Colon (tissue), 2 donors: ENCODE data around the gene FBRSL1.
"Not testable (repeated sequence)": the region's sequence is repeated elsewhere in the genome, so short reads cannot be mapped to it uniquely, and the experiment has no call there.

ENCODE experiments used
- FAIRE-seq: peaks from 2 replicates; lab custom pipeline; 2012; peaks lifted over from hg19 to GRCh38; lab: Jason Lieb, UNC
- donor health status: control.
- donor health status: control.

The FBRSL1 gene

DNA sequence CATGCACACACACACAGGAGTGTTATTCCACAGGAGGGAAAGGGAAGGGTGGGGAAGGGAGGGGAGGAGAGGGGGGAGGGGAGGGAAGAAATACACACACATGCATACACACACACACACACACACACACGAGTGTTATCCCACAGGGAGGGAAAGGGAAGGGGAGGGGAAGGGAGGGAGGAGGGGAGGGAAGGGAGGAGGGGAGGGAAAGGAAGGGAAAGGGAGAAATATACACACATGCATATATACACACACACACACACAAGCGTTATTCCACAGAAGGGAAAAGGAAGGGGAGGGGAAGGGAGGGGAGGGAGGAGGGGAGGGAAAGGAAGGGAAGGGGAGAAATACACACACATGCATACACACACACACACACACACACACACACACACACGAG, 19.6 kb upstream of the FBRSL1 start:
- no peak for FAIRE-seq

DNA sequence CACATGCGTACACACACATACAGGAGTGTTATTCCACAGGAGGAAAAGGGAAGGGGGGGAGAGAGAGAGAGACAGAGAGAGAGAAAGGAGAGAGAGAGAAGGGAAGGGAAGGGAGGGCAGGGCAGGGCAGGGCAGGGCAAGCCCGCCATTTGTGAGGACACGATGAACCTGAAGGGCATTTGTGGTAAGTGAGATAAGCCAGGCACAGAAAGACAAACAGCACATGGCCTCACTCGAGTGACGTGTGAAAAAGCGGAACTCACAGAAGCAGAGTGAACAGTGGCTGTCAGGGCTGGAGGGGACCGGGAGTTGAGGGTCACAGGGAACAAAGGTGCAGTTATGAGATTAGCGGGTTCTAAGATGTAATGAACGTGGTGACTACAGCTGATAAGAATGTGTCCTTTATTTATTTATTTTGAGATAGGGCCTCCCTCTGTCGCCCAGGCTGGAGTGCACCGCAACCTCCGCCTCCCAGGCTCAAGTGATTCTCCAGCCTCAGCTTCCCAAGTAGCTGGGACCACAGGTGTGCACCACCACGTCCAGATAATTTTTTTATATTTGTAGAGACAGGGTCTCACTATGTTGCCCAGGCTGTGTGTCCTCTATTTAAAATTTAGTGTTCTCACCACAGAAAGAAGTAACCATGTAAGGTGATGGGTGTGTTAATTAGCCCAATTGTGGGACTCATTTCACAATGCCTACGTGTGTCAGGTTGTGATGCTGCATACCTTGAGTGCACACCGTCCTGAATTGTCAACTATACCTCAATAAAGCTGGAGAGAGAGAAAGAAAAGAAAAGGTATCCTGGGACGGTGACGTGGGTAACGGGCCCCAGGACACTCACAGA, 18.7 kb upstream of the FBRSL1 start:
- FAIRE-seq = no peak

DNA sequence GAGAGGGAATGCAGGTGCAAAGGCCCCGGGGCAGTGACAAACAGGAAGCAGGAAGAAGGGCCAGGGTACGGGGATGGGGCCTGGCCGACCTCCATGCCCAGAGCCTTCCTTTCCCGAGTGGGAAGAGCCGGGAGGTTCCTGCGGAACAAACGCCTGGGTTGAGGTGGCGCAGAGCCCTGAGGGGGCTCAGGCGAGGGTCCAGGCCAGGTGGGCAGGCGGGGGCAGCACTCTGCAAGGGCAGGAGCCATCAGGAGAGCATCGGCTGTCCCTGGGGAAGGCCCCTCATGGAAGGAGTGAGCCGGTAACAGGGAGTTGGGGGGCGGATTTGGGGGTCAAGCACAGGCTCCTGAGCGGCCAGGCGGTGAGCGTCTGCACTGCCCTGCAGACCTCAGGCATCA, 18.1 kb upstream of the FBRSL1 start:
- no peak for FAIRE-seq

DNA sequence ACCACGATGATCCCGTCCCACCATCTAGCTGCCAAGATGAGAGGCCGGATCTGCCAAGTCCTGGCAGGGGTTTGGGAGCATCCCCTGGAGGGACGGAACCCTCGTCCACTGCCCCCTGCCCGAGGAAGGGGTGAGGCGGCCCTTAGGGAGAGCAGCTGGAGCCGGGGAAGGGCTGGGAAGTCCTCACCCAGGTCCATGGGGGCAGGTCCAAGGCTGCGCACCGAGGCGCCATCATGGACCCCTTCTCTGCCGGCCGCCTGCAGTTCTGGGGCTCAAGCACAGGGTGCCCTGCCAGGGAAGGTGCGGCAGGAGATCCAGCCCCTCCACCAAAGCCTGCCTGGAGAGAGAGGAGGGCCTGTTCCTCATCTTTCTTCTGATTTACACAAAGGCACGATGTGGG, 17.6 kb upstream of the FBRSL1 start:
- FAIRE-seq = no peak

DNA sequence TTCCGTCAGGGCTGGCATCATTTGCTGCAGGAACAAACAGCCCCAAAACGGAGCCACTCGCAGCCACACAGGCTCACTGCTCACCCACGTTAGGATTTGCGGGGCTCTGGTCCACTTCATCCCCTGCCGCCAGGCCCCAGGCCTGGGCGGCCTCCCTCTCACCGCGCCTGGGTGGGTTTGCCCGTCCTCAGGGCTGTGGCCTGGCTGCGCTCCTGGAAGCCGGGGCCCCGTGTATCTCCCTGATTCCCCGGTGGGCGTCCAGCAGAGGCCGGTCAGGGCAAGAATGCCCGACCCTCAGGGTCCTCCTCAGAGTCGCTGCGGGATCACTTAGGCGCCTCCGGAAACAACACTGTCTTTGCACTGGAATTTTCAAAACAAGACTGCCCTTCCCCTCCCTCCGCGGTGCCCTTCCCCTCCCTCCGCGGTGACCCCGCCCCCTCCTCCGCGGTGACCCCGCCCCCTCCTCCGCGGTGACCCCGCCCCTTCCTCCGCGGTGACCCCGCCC, 15.7 kb upstream of the FBRSL1 start:
- FAIRE-seq = no peak

DNA sequence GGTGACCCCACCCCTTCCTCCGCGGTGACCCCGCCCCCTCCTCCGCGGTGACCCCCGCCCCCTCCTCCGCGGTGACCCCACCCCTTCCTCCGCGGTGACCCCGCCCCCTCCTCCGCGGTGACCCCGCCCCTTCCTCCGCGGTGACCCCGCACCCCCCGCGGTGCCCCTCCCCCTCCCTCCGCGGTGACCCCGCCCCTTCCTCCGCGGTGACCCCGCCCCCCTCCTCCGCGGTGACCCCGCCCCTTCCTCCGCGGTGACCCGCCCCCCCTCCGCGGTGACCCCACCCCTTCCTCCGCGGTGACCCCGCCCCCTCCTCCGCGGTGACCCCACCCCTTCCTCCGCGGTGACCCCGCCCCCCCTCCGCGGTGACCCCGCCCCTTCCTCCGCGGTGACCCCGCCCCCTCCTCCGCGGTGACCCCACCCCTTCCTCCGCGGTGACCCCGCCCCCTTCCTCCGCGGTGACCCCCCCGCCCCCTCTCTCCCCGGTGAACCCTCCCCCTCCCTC, 15.1 kb upstream of the FBRSL1 start:
- not testable (repeated sequence) for FAIRE-seq

DNA sequence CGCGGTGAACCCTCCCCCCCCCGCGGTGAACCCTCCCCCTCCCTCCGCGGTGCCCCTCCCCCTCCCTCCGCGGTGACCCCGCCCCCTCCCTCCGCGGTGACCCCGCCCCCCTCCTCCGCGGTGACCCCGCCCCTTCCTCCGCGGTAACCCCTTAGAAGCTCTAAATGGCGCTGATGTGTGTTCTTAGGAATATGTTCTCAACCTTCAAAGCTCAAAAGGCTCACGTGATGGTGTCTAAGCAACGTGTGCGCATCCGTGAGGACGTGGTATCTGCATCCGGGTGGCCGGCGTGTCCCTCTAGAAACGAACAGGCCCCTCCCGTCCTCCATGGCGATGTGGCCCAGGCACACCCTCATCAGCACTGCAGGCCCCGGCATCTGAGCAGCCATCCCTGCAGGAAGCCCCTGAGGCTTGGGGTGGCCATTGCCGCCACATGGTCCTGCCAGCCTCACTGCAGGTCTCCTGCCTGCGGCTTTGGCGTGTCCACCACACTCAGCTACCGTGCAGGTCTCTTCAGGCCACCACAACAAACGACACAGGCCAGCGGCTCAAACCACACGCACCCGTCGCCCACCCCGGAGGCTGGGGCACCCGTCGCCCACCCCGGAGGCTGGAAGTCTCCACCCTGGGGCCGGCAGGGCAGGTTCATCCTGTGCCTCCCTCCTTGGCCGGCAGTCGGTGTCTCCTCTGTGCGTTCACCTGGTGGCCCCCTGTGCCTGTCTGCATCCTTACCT, 14.5 kb upstream of the FBRSL1 start:
- FAIRE-seq = no peak

DNA sequence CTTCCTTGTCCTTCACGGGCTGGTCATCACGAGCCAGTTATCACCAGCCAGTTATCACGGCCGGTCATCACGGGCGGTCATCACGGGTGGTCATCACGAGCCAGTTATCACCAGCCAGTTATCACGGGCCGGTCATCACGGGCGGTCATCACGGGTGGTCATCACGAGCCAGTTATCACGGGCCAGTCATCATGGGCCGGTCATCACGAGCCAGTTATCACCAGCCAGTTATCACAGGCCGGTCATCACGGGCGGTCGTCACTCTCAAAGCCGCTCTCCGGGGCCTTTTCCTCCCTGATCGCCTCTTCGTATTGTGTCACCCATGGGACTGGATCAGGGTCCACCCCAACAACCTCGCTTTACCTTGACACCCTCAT, 13.9 kb upstream of the FBRSL1 start:
- FAIRE-seq = no peak

DNA sequence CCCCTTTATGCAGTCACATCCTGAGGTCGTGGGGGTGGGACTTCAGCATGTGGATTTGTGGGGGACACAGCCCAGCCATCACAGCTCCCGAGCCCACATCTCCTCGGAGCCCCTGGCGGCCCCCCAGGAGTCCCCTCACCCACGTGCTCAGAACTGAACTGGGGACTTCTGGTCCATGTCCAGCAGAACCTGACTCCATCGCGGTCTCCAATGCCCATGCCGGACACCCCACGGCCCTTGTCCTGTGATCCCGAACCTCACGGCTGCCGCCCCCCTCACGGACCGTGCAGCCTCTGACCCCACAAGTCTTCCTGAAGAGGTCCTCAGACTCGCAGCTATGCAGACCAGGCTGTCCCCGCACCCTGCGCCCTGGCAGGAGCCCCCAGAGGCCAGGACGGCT, 13.5 kb upstream of the FBRSL1 start:
- no peak for FAIRE-seq

DNA sequence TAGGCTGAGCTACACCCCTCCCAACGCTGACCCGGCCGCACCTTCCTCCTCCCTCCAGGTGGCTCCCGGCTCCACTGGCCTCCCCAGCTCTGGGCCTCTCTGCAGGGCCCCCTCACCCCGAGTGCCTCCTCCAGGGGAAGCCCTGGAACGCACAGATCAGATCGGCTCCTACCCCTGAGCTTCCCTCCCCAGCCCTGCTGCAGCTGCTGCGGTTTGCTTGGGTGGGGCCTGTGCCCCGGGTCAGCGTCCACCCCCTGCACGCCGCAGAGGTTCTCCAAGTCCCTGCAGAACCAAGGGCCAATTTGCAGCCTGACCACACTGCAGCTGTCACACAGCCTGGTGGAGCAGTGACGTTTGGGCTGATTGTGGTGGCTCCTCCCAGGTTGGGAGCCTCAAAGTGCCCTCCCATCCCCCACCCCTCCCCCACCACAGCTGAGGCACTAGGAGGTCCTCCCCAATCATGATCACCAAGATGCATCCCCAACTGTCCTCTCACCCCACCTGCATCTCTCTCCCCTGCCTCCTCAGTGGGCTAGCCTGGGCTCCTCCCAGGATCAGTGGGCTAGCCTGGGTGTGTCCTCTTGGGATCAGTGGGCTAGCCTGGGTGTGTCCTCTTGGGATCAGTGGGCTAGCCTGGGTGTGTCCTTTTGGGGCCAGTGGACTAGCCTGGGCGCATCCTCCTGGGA, 12.8 kb upstream of the FBRSL1 start:
- no peak for FAIRE-seq

DNA sequence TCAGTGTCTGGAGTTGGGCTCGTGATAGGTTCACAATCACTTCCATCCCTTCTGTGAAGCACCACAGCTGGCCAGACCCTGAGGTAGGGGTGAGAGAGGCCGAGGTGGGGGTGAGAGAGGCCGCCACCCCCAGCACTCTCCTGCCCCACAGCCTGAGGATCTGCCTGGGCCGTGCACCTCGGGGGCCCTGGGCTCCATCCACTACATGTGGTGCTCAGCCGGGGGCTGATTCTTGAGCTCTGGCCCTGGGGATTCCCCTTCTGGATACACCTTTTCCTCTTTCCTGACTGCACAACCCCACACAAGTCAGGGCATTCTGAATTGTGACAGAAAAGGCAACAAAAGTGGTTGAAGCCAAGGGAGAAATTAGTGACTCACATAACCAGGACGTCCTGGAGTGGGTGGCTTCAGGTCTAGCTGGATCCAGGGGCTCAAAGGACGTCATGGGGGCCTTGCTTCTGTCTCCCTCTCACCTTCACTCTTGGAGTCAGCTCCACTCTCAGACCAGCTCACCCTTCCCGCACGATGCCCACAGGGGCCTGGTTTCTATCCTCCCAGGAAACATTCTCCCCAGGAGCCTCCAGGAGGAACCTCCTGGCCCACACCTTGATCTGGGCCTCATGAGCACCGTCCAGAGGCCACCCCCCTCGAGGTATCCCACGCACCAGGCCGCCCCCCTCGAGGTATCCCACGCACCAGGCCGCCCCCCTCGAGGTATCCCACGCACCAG, 12.1 kb upstream of the FBRSL1 start:
- FAIRE-seq = no peak

DNA sequence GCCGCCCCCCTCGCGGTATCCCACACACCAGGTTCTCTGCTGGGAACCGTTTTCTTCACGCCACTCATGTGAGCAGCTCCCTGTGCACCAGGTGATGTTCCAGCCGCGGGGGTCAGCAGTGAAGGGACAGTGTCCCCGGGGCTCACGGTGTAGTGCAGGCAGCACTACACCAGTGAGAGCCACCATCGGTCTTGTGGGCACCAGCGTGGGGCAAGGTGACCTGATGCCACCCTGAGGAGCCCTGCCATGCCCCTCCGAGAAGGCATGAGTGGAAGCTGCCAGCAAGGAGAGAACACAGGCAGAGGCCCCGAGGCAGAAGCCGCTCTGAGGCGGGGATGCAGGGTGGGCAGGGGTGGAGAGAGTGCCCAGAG, 11.5 kb upstream of the FBRSL1 start:
- no peak for FAIRE-seq

DNA sequence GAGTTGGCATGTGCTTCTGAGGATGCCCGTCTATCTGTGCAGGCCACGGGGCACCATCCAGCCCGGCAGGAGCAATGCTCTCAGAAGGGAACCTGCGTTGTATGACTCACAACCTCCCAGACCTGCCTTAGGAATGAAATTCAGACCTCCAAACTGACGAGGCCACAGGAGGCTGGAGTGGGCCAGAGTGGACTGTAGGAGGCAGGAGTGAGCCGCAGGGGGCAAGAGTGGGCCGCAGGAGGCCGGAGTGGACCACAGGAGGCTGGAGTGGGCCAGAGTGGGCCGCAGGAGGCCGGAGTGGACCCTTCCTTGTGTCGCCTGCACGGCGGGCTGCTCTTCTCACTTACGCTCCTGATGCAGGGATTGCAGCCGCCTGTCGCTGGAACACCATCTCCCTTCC, 11.1 kb upstream of the FBRSL1 start:
- FAIRE-seq = no peak

DNA sequence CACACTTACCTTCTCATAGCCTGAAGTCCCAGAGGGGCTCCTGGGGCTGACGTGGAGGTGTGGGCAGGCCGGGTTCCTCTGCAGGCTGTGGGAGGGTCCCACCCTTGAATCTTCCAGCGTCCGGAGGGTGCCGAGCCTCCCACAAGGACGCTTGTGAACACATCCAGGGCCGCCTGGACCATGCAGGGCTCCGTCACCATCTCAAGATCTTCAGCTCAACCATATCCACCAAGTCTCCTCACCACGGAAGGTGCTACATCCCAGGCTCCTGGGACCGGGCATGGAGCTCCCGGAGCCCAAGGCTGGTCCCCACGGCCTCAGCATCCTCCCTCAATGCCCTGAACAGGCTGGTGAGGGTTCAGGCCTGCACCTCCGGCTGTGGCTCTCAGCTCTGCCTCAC, 10.7 kb upstream of the FBRSL1 start:
- FAIRE-seq = no peak

DNA sequence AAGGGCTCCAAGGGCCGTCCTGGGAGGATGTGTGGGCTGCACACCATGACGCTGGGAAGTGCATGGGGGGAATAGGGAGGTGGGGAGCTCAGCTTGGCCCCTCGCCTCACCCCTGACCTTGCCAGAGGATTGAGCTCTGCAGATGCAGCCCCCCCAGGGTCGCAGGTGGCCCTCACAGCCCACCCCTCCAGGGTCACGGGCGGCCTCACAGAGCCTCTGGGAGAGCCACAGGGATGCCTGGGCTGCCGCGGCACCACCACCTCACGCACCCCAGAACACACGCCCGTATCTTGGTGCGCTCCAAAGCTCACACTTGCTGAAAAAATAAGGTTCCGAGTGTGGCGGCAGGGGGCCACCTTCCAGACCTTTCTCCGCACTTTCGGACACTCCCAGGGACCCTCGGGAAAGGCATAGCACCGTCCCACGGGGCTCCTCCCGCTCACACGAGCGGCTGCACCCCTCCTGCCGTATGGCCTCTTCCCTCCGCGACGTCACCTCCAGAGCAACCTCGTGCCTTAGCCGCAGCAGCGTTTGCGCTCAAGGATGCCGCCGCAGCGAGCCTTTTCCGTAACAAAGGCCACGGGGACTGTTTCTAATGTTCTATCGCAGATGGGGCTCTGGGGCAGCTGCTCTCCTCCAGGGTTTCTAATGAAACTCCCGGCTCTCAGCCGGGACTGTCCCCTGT, 9.9 kb upstream of the FBRSL1 start:
- FAIRE-seq = no peak

DNA sequence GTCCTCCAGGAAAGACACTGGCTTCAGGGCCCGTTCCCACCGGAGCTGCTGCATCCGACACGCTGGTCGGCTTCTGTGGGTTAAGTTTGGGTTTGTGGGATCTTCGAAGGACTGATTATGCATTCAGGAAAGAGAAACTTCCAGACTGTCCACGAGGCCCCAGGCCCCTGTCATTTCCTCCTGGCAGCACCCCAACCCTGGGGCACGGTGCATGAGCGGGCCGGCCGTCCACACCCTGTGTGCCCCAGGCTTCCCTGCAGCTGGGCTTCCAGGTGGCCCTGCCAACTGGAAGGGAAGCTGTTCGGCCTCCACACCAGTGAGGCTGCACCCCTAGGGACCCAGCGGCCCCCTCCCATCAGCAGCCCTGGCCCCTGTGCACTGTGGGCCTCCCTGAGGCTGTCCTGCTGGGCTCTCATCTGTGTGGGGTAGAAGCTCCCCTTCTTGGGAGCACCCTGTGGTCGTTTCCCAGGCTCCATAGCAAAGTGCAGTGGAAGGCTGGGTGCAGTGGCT, 9.3 kb upstream of the FBRSL1 start:
- no peak for FAIRE-seq

DNA sequence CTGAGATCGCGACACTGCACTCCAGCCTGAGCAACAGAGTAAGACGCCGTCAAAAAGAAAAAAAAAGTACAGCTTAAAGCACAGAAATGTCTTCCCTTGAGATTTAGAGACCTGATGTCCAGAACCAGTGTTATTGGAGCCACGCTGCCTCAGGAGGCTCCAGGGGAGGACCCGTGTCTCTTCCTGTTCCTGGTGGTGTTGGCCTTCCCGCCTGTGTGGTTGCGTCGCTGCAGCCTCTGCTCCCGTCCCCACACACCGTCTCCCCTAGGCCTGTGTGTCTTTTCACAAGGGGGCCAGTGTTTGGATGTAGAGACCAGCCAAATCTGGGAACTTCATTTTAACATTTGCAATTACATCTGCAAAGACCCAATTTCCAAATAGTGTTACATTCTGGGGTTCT, 8.6 kb upstream of the FBRSL1 start:
- no peak for FAIRE-seq

DNA sequence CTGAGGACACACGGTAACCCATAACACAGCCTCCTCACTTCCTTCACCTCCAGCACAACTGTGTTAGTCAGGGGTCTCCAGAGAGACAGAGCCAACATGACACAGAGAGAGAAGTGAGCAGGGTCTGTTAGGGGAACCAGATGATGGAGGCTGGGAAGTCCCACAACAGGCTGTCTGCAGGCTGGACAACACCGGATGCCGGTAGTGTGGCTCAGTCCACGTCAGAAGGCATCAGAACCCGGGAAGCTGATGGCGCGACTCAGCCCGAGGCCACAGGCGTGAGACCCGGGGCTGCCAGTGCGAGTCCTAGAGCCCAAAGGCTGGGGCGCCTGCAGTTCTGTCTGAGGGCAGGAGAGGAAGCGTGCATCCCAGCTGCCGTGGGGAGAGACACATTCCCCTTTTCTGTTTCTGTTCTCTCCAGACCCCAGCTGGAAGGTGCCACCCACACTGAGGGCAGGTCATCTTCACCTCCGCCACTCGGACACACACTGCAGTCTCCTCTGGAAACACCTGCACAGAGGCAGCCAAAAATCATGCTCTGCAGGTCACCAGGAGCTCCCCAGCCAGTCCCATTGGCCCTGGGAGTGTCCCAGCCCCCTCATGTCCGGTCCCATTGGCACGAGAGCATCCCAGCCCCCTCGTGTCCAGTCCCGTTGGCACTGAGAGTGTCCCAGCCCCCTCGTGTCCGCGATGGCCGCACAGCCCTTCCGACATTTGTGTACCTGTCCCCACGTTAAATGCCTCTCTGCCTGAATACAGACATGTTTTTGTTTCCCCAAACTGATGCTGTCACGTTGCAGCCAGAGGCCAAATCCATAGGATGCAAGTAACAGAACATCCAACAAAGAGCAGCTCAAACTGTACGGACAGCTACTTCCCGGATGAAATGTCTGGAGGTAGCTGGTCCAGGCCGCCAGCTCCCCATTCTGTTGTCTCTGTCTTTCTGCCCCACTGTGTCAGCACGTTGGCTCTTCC, 7.9 kb upstream of the FBRSL1 start:
- no peak for FAIRE-seq

DNA sequence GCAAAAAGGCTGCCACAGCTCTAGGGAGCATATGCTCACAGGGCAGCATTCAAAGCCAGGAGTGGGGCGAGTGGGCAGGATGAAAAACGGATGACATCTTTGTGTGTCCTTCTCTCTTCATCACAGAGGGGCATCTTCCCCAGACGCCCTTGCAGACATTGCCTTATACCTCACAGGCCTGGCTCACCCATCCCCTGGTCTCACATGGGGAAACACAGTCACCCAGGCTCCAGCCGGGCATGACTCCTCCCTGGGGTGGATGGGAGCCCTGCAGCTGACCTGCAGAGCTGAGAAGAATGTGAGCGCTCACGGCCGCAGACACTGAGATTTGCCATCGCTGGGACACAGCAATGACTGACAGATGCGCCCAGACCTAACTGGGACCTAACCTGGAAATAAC, 7.2 kb upstream of the FBRSL1 start:
- FAIRE-seq = no peak

DNA sequence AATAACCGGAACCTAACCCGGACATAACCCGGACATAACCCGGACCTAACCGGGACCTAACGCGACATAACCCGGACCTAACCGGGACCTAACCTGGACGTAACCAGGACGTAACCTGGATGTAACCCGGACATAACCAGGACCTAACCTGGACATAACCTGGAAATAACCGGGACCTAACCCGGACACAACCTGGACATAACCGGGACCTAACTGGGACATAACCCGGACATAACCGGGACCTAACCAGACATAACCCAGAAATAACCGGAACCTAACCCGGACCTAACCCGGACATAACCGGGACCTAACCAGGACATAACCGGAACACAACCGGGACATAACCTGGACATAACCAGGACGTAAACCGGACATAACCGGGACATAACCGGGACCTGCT, 6.7 kb upstream of the FBRSL1 start:
- FAIRE-seq = no peak
